GOT3 (cell line): ENCODE results near the gene MAPKAP1.

Source experiments
- DNase-seq: peaks from one replicate; lab custom pipeline; 2025; ENCODE audit warnings: mixed read lengths; lab: John Stamatoyannopoulos, UW

The MAPKAP1 gene

DNA sequence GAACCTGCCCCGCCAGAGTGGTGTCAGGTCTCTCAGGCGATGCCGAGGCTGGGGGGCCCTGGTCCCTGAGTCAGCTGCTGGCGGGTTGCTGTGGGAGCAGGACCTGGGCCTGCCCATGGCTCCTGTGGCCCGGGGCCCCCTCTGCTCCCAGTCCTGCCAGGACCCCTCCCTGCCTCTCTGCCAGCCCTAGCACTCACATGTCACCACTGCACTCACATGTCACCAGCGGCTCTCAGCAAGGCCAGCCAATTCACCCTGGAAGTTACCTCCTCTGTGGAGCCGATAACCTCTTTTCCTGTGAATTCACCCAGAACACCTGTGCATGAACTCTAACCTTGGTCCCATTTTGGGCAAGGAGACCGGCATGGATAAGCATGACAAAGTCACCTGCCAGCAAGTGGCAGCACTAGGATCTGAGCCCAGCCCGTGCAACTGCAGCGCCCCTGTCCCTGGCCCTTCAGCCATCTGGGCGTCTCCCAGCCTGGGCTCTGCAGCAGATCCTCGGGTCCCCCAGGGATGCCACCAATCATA, 275.2 kb downstream of the MAPKAP1 start:
- no peak for DNase-seq

DNA sequence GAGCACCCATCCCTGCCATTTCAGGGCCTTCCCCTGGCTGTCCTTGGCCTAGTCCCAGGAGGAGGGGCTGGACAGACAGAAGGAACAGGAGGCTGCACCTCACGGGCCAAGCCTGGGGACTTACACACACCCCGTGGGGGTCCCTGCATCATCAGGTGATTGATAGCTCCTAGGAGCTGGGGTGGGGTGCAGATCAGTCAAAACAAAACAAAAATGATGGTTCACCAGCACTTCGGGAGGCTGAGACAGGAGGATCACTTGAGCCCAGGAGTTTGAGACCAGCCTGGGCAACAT, 276.0 kb downstream of the MAPKAP1 start:
- no peak for DNase-seq

DNA sequence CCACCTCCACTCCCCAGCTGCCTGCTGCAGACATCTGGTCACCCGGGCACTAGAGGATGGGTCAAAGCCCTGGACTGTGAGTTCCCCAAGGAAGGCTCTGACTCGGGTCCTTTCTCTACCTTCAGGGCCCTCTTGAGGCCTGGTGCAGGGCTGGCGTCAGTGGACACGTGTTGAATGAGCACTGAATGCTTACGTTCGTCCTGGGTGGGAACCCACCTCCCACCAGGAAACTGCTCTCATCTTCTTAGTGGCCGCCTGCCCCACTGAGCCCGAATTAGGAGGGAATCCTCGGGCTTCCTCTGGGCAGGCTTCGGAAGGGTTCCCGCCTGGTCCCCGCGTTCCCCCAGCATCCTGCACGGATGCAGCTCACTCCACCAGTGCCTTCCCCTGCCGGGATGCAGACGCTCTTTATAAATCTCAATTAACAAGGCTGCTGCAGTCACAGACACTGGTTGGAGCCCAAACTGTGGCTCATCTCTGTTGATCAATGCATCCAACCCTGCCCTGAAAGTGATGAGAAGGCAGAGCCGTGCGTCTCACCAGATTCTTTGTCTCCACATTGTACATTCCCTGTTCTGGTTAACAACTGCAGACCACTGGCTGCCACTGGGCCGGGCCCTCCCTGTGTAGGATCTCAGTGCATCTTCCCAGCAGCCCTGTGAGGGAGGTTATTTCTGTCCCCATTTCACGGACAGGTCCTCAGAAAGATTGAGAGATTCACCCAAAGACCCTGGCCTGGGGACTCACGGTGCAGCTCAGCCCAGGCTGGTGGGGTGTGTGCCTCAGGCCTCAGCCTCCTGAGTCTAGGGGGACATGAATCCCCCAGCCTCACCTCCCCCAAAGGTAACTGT, 276.6 kb downstream of the MAPKAP1 start:
- no peak for DNase-seq

DNA sequence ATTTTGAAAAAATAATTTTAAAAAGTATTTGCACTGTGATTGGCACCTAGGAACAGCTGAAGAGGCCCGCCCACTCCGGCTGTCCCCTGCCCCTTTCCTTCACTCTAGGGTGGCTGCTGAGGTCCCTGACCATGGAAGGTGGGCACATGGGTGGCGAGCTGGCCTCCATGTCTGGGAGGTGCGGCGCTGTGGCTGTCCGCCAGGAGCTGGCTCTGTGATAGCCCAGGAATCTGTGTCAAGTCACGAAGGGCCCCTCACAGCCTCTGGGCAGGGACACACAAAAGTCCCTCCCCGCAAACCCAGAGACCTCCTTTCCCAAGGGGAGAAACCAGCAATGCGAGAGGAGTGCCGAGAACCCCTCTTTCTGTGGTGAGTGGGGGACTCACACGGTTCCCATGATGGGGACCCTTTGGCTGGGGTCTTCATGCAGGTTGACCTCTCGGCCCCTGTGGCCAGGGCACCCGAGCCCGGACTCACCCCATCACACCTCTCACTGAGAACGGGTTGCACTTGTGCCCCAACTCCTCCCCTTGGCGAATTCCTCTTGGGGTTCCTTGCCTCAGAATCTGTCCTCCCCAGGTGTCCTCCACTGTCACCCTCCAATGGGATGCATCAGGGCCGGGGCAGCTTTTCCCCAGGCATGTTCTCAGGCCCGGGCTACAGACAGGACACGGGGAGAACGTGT, 277.4 kb downstream of the MAPKAP1 start:
- DNase-seq, result no peak

DNA sequence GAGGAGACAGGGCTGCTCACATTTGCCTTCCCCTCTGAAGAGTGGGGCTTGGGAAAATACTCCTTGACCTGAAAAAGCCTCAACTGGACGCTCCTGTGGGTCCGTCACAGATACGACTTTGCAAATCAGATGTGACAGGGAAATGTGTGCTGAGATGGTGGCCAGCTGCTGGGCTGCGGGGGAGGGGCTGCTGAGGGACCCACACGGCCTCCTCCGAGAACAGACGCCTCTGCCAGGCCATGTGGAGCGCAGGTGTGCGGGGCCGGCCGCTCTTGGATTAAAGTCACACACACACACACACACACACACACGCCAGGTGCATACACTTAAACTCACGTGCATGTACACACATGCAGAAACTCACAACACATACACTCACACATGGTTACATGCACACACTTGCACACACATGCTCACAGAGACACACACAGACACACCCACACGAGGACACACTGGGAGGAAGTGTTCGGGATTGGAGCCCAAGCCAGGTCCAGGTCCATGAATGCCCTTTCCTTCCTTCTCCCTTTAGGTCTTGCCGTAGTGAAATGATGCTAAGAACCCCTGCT, 278.0 kb downstream of the MAPKAP1 start:
- no peak for DNase-seq

DNA sequence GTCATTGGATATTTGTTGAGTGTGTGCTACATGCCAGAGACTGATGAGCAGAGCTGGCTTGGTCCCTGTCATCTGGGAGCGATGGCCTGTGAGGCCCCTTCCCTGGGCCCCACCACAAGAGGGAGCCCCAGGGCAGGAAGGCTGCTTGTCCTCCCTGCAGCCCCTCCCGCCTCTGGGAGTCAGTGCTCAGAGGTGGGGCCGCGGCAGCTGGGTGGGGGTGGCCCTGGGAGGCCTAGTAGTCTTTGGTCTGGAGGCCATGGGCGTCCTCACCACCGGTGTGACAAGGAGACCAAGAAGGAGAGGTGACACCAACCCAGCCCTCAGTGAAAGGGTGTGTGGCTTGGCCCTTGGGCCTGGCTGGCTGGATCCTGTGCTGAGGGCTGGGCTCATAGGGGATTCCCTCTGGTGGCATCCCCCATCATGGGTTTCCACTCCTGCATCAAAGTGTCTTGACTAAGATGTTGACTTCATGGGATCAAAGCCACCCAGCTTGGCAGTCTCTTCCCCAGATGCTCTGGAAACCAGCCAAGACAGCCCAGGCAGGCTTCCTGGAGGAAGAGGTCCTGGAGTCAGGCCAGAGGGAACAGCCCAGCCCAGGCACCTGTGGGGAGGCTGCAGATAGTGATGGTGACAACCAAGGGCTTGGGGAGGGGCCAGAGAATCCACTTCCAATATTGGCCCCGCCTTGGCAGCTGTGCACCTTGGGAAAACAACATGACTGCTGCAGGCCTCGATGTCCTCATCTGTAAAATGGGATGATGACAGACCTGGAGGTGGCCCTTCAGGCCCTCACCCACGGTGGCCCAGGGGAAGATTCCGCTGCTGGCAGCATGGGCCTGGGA, 278.7 kb downstream of the MAPKAP1 start:
- DNase-seq, result no peak

DNA sequence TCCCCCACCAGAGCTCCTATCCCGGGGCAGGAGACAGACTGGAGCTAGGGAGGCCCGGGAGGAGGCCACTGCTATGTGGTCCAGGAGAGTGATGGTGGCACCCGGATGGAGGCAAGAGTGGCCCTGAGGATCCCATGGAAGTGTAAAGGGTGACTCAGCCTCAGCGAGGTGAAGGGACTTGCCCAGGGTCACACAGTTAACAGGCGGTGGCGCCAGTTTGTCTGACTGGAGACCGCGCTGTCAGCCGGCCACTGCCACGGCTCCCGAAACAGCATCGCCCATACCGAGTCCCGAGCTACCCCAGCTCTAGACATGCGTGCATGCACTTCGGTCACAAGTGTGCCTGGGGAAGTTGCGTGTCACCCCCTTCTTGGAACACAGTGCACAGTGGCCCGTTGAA, 279.5 kb downstream of the MAPKAP1 start:
- no peak for DNase-seq

DNA sequence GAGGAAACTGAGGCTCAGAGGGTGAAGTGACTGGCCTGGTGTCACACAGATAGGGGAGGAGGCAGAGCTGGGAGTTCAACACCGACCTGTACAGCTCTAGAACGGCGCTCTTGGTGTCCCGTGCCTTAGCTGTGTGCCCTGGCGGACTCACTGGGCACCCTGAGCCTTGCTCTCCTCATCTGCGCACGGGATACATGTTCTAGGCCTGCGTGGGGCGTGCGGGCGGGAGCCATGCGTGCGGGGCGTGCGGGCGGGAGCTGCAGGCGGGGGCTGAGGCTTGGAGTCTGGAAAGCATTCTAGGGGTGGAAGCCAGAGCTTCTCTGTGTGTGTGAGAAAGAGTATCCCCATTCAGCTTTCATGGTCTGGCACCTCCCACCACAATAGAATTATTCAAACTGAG, 280.1 kb downstream of the MAPKAP1 start:
- DNase-seq, result no peak

DNA sequence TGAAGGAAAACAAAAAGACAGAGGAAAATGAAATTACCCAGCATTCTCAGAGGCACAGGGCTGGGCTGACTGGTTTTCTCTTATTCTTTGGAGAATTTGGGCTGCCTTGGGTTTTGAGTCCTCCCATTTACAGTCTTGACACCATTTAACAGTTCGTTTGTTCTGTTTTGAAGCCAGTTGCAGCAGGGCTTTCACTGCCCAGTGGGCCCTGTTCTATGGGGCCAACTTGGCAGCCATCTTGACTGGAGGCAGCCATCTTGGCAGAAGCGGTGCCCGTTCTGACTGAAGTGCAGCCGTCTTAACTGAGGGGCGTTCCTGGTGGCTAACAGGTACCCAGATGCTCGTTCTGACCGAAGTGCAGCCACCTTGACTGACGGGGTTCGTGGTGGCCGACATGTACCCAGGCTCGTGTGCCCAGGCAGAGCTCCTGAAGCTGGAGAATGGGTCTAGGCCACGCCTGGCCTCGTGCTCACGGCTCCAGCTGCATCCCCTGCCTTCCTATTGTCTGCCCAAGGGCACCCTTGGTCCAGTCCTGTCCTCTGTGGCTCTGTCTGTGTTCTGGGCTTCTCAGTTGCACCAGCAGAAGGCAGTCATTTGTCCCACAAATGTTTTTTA, 281.0 kb downstream of the MAPKAP1 start:
- no peak for DNase-seq

DNA sequence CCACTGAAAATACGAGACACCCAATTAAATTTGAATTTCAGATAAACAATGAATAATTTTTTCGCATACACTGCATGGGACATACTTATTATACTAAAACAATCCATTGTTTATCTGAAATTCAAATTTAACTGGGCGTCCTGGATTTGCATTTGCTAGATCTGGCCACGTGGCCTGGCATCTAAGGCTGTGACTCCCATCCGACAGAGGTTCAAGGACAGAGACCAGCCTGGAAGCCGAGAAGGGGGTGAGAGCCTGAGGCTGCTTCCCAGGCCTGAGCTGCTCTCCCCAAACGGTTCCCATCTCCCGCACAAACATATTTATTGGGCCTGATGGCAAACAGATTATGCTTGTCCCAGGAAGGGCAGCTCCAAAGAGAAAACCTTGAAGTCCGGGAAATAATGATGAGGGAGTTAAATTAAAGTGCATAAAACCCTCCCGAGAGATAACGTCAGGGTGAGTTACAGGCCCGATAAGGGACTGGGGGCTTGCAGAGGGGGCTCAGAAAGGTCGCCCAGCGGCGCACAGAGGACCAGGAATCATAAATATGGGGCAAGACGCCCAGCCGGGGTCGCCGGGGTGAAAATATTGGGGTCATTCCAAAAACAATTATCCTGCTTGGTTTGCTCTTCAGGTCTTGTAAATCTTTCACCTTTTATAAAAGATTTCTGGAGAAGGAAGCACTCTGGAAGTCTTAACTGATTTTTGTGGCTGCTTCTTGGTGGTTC, 281.7 kb downstream of the MAPKAP1 start:
- no peak for DNase-seq

DNA sequence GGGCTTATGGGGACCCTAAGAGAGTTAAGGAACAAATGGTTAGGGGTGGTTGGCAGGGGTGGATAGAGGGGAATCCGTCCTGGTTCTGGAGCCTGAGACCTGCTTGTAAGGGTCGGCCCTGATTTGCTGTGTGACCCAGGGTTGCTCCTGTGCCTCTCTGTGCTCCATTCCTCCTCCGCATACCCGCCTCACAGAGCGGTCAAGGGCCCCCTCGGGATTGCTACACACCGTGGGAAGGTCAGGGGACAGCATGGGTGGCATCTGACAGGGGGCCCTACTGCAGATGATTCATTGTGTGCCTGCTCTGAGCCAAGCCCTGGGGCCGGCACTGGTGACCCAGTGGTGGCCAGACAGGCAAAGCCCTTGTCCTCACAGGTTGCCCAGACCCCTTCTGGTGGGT, 283.0 kb downstream of the MAPKAP1 start:
- DNase-seq, result no peak

DNA sequence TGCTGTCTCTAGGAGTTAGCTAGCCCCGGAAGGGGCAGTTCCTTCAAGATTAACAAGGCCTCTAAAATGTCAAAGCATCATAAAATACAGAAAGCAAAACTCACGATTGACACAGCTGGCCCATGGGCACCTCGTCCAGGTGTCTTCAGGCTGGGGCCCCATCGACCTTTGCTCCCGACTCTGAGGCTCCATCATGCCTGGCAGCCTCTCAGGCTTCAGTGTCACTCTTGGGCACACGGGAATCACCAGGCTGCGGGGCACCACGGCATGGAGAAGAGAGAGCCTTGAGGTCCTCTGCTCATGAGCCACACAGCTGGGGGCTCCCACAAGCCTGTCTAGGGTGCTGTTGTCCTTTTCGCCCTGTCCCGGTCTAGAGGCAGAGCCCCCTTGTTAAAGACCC, 284.2 kb downstream of the MAPKAP1 start:
- DNase-seq, result no peak

DNA sequence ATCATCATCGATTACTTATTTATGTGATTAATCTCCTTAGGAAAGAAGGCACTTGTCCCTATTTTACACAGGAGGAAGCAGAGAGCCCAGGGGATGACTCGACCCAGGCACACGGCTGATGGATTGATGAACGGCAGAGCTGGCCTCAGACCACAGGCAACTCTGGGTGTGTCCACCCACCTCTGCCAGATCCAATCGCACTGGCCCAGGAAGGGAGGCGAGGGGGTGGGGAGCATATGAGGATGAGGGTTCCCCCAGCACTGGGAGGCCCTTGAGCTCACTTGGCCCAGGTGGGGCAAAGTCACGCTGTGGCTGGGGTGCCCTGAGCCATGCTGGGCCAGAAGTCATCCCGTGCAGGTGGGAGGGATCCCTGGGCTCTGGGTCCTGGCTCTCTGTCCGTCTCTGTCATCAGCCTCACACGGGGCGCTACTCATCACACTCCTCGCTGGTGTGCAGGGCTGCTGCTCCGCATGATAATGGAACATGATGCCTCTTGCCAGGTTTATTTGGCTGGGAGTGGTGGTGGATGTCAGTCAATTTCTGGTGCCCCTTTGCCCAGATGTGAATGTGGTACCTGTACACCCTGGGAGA, 285.3 kb downstream of the MAPKAP1 start:
- no peak for DNase-seq

DNA sequence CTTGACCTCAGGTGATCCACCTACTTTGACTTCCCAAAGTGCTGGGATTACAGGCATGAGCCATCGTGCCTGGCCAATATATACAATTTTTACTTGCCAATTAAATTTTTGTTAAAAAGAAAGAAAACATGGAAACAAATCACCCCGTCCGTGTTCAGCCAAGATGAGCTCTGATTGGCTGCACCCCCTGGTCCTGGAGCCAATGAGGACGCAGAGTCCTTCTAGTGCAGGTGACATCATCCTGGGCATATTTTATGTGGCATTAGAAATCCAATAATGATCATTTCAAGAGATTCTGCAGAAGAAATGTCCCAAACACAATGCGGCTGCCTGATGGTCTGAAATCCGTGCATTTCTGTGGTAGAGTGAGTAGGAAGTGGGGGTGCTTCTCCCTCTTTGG, 285.8 kb downstream of the MAPKAP1 start:
- no peak for DNase-seq

DNA sequence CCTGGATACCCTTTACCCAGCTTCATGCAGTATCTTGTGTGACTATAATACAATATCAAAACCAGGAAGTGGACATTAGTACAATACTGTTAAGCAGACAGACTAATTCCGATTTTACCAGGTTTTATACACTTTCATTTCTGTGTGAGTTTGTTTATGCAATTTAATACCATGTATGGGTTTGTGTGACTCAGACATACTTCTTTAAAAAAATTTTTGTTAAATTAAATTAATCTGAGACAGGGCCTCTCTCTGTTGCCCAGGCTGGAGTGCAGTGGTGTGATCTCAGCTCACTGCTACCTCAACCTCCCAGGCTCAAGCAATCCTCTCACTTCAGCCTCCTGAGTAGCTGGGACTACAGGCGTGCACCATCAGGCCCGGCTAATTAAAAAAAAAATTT, 288.6 kb downstream of the MAPKAP1 start:
- no peak for DNase-seq

DNA sequence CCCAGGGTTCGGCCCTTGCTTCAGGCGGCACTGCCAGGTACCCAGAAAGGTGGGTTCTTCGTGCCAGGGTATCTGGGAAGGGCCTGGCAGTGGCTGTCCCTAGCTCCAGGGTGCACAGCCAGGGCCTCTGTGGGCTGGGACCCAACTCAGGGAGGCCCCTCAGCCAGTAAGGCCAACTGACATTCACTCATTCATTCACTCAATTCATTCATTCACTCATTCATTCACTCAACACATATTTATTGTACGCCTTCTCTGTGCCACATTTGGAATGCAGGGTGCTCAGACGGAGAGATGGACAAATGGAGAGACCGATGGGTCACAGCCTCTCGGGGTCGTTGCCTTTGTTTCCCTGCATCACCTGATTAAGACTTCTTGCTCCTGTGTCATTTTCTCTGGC, 290.5 kb downstream of the MAPKAP1 start:
- no peak for DNase-seq

DNA sequence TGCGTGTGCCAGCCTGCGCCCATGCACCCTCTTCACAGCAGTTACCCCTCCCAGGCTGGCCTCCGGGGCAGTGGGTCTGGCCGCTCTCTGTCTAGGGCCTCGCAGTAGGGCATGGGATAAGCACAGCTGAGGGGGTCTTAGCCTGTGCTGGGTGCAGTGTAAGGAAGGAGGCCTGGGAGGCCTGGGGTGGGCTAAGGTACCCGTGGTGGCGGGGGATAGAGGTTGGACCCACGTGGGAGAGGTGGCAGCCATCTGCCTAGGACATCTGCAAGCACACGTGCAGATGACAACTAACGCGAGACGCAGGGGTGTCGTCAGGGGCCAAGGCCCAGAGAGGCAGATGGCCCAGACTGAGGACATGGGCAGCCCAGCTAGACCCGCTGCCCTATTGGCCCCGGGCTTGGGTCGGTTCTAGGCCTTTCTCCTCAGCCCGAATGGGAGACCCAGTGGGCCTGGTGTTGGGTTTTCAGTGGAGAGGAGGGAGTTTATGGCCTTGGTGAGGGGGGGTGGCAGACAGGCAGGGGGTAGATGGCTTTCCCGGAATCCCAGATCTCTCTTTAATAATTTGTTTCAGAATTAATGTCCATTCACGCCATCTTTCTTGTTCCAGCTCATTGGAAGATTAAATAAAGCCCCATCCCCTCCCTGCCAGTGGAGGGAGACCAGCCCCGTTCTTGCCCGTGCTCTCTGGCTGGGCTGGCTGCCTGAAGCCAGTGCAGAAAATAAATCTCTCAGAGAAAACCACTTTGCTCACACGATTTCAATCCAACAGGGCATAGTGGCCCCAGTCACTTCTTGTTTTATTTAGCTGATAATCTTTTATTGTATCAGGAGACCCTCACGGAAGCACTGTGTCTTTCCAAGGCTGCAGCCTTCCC, 291.2 kb downstream of the MAPKAP1 start:
- DNase-seq, result no peak

DNA sequence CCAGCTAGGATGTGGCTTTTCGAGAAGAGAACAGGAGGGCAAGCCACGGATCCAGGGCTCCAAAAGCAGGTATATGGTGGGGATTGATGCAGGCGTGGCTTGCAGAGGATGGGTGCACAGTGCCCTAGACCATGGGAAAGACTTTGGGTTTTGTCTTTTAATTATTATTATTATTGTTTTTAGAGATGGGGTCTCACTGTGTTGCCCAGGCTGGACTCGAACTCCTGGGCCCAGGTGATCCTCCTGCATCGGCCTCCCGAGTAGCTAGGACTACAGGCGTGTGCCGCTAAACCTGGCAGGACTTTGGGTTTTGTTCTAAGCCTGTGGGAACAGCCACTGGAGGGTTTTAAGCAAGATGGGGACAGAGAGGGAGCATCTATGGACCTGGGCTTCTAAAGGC, 293.4 kb downstream of the MAPKAP1 start:
- DNase-seq, result no peak

DNA sequence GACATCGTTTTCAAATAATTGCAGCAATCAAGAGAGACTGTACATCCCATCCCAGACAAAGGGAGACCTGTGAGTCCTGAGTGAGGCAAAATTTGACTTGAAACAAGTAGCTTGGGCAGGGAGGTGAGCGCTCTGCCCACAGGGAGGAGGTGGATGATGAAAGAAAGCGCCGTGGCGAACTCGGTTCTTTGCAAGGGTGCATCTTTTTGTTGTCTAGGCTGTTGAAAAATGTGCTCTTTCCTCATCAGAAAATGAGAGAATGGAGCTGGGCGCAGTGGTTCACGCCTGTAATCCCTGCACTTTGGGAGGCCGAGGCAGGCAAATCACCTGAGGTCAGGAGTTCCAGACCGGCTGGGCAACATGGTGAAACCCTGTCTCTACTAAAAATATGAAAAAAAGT, 294.8 kb downstream of the MAPKAP1 start:
- no peak for DNase-seq
